Caco-2 (cell line): ENCODE measurements around the gene MED29. TPM values are rescaled to one million over a fixed set of nuclear protein-coding genes. Genes with fewer than 3 reads are reported as not detected.

Experiments used
- BruUV-seq: library from RNA; stranded (reverse); fragments of 400-500 nt; replicated peaks from 2 replicates; lab custom pipeline; 2021; lab: Mats Ljungman, UMichigan
- CTCF ChIA-PET: fragments of 300-600 bp; sonication (Branson Sonifier 250); formaldehyde crosslinking; loops from one replicate; lab custom pipeline; 2022; ENCODE audit warnings: antibody characterized with exemption; lab: Charles Lee
- POLR2A ChIA-PET: fragments of 300-600 bp; sonication (Branson Sonifier 250); formaldehyde crosslinking; loops from one replicate; lab custom pipeline; 2022; ENCODE audit warnings: antibody characterized with exemption; lab: Charles Lee
- DNase-seq, 2 experiments: peaks; one replicate each; pipeline versions ENCODE4 v3.0.0 to v3.0.0-alpha.2; 2020 to 2022
- H3K27me3 ChIP-seq: replicated peaks from 2 replicates; pipeline ENCODE4 v1.6.0; 2011; ENCODE audit warnings: low read length; ENCODE audit not compliant: control insufficient read depth, insufficient read depth
- H3K36me3 ChIP-seq: 2 replicates; pipeline ENCODE4 v1.5.1; 2011; ENCODE audit warnings: low read length; ENCODE audit not compliant: control insufficient read depth, insufficient read depth
- H3K4me1 ChIP-seq: fragments of 250-450 bp; sonication (Bioruptor Pico); 2 replicates; pipeline ENCODE4 v1.5.1; 2020; ENCODE audit warnings: mild to moderate bottlenecking
- H3K4me3 ChIP-seq: 2 replicates; pipeline ENCODE4 v1.5.1; 2011; ENCODE audit warnings: low read depth, mild to moderate bottlenecking, control low read depth, low read length
- H3K9me3 ChIP-seq: fragments of 250-450 bp; sonication (Bioruptor Pico); 2 replicates; pipeline ENCODE4 v1.5.1; 2020; ENCODE audit warnings: mild to moderate bottlenecking, moderate library complexity
- H3K27ac Mint-ChIP-seq: one replicate; pipeline ENCODE4 v1.8.0; 2022; ENCODE audit warnings: mixed read lengths; ENCODE audit not compliant: unreplicated experiment
- H3K27me3 Mint-ChIP-seq: one replicate; pipeline ENCODE4 v1.8.0; 2022; ENCODE audit warnings: mixed read lengths; ENCODE audit not compliant: insufficient read depth, unreplicated experiment
- H3K36me3 Mint-ChIP-seq: one replicate; pipeline ENCODE4 v1.8.0; 2022; ENCODE audit warnings: mild to moderate bottlenecking, mixed read lengths; ENCODE audit not compliant: insufficient read depth, unreplicated experiment
- H3K4me1 Mint-ChIP-seq: one replicate; pipeline ENCODE4 v1.8.0; 2022; ENCODE audit warnings: low read depth, mixed read lengths; ENCODE audit not compliant: unreplicated experiment
- H3K4me3 Mint-ChIP-seq: one replicate; pipeline ENCODE4 v1.8.0; 2022; ENCODE audit warnings: mild to moderate bottlenecking, moderate library complexity, mixed read lengths; ENCODE audit not compliant: unreplicated experiment
- H3K9me3 Mint-ChIP-seq: one replicate; pipeline ENCODE4 v1.8.0; 2022; ENCODE audit warnings: mixed read lengths; ENCODE audit not compliant: unreplicated experiment
- intact Hi-C: fragments of 100-400 bp; cut with micrococcal nuclease; formaldehyde crosslinking; loops from one replicate; pipeline ENCODE4 v1.10.0; 2022; ENCODE audit not compliant: unreplicated experiment
- total RNA-seq: library from RNA; stranded (reverse); gene quantifications from 2 replicates; pipeline ENCODE4 v1.2.3, GENCODE V29; 2022
- TF ChIP-seq, protein P1 (sequence below), 2 experiments: fragments of 200-600 bp in 1 of 2; IDR thresholded peaks; 1 replicate in 1 of 2; 2 replicates in 1 of 2; pipeline versions ENCODE4 v1.5.1 to v1.8.0; 2011 to 2022; ENCODE audit warnings: antibody characterized with exemption in 1 of 2, control low read depth in 1 of 2, inconsistent platforms in 1 of 2, low read depth in 1 of 2, low read length in 1 of 2, mild to moderate bottlenecking in 1 of 2, moderate library complexity in 1 of 2; ENCODE audit not compliant: insufficient read depth in 1 of 2, severe bottlenecking in 1 of 2, unreplicated experiment in 1 of 2

The MED29 gene
- total RNA-seq, 1 experiment from 2014 or later, result 50.8 TPM

DNA sequence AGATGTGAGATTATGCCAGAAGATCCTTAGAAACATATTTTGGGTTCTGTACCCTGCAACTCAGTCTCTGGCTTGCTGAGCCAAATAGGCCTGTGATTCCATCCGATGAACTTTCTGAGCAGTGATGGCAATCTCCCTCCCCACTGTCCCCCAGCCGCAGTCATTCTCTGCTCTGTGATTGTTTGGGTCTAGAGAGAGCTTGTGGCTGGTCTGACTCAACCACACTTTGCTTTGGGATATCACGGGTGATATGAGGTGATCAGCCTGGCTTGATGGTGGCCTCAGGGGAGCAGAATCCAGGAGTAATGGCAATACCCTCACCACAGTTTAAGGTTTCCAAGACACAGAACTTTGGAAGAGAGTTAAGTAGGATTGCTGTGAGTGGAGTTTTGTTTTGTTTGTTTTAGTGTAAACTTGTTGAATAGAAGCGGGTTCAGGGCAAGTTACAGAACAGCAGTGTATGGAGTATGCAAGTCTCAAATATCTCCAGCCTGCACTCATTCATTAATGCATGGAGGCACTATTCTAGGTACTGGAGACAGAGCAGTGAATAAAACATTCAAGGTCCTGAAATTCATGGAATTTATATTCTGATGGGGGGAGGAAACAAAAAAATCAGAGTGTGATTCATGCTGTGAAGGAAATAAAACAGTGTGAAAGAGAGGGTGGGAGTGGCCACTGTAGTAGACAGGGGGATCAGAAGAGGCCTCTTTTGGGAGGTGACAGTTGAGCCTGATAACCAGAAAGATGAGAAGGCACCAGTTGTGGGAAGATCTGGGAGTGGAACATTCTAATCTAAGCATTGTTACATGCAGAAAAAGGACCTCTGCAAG lies 43.6 kb upstream of the MED29 start:
- Mint-ChIP-seq H3K9me3 (no peaks in the 10 kb centered on the region), H3K4me3 (no peak overlapping the region), H3K27me3 (no peaks in the 10 kb centered on the region), H3K27ac (no peak overlapping the region), H3K36me3 (peaks cover 47% of the 10 kb centered on the region), H3K4me1 (peaks cover 29% of the 10 kb centered on the region)
- CTCF ChIA-PET, result no interaction called here
- no peak for DNase-seq
- Histone ChIP-seq H3K9me3 (no peaks in the 10 kb centered on the region), H3K4me3 (no peak overlapping the region), H3K36me3 (peaks cover 2% of the 10 kb centered on the region), H3K27me3 (no peaks in the 10 kb centered on the region), H3K4me1 (no peaks in the 10 kb centered on the region)
- TF ChIP-seq, protein P1, sequence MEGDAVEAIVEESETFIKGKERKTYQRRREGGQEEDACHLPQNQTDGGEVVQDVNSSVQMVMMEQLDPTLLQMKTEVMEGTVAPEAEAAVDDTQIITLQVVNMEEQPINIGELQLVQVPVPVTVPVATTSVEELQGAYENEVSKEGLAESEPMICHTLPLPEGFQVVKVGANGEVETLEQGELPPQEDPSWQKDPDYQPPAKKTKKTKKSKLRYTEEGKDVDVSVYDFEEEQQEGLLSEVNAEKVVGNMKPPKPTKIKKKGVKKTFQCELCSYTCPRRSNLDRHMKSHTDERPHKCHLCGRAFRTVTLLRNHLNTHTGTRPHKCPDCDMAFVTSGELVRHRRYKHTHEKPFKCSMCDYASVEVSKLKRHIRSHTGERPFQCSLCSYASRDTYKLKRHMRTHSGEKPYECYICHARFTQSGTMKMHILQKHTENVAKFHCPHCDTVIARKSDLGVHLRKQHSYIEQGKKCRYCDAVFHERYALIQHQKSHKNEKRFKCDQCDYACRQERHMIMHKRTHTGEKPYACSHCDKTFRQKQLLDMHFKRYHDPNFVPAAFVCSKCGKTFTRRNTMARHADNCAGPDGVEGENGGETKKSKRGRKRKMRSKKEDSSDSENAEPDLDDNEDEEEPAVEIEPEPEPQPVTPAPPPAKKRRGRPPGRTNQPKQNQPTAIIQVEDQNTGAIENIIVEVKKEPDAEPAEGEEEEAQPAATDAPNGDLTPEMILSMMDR (IDR thresholded peaks at IDR 0.05; ENCODE audit: insufficient read depth in 1 of 2, low read depth in 1 of 2, low read length in 1 of 2, severe bottlenecking in 1 of 2, unreplicated experiment in 1 of 2), result no peak
- intact Hi-C loops, result no loop called here
- POLR2A ChIA-PET, result no interaction called here
- BruUV-seq, result no TSS peak

DNA sequence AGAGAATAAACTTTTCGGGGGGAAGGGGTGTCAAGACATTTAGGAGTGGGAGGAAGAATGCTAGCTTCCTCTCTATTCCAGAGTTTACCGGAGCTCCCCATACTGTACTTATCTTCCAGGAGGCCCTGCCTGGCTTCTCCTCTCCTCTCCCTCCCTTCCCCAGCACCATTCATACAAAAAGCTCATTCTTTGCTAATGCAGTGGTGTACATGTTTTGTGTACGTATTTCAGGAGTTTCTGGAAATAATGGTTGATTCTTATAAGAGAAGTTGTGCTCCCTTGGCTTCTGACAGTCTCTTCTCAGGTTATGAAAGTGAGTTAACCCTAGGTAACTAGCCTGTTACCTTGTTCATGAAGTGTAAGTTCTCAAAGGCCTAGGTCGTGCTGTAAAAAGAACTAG lies 41.9 kb upstream of the MED29 start:
- Mint-ChIP-seq H3K4me1 (peaks cover 17% of the 10 kb centered on the region), H3K9me3 (no peaks in the 10 kb centered on the region), H3K27ac (no peak overlapping the region), H3K4me3 (no peak overlapping the region), H3K36me3 (peaks cover 51% of the 10 kb centered on the region), H3K27me3 (no peaks in the 10 kb centered on the region)
- Histone ChIP-seq H3K9me3 (no peaks in the 10 kb centered on the region), H3K4me3 (no peak overlapping the region), H3K4me1 (no peaks in the 10 kb centered on the region), H3K36me3 (peaks cover 3% of the 10 kb centered on the region), H3K27me3 (no peaks in the 10 kb centered on the region)
- intact Hi-C loops, result no loop called here
- TF ChIP-seq, protein P1 (IDR thresholded peaks at IDR 0.05; ENCODE audit: insufficient read depth in 1 of 2, low read depth in 1 of 2, low read length in 1 of 2, severe bottlenecking in 1 of 2, unreplicated experiment in 1 of 2), result no peak
- POLR2A ChIA-PET, result interaction anchor here (1.0 kb wide), 1 partner anchor 63 kb away, joined by 3 read pairs; the partner anchor contains the start of gene PLEKHG2
- CTCF ChIA-PET, result no interaction called here
- no TSS peak for BruUV-seq
- DNase-seq, result no peak

DNA sequence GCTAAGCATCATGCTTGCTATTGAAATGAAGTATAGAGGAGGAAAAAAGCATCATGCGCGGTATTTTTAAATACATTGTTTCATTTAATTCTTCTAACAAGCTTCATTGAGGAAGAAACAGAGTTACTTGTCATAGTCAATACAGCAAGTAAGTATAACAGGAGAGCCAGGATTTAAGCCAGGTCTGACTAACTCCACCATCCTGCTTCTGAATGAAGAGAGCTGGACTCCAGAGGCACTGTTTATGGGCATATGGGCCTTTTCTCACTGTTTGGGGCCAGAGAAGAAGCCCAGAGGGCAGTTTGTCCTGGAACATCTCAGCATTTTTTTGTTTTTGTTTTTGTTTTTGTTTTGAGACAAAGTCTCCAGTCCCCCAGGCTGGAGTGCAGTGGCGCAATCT lies 41.0 kb upstream of the MED29 start:
- Mint-ChIP-seq H3K27ac (no peak overlapping the region), H3K9me3 (no peaks in the 10 kb centered on the region), H3K4me1 (peaks cover 9% of the 10 kb centered on the region), H3K4me3 (no peak overlapping the region), H3K36me3 (peaks cover 53% of the 10 kb centered on the region), H3K27me3 (no peaks in the 10 kb centered on the region)
- no peaks in the 10 kb centered on the region for H3K4me1 ChIP-seq
- intact Hi-C loops, result no loop called here
- no TSS peak for BruUV-seq
- no peak for DNase-seq
- peaks cover 3% of the 10 kb centered on the region for H3K36me3 ChIP-seq
- H3K4me3 ChIP-seq, result no peak overlapping the region
- no peaks in the 10 kb centered on the region for H3K27me3 ChIP-seq
- ChIA-PET CTCF (no interaction called here), POLR2A (interaction anchor here (1.0 kb wide), 1 partner anchor 62 kb away, joined by 3 read pairs; the partner anchor contains the start of gene PLEKHG2)
- TF ChIP-seq, protein P1 (IDR thresholded peaks at IDR 0.05; ENCODE audit: insufficient read depth in 1 of 2, low read depth in 1 of 2, low read length in 1 of 2, severe bottlenecking in 1 of 2, unreplicated experiment in 1 of 2), result no peak
- H3K9me3 ChIP-seq, result no peaks in the 10 kb centered on the region
